A549 (cell line): ENCODE results near the gene THSD7A. TPM values are rescaled to one million over a fixed set of nuclear protein-coding genes. Genes with fewer than 3 reads are reported as not detected.

ENCODE experiments used
- ATAC-seq, 2 experiments: fragments of 200-7000 bp in 1 of 2; fragments of >200 bp in 1 of 2; cut with Nextera tagmentation in 1 of 2; cut with Tn5 transposase in 1 of 2; 3 replicates each; pipeline versions ENCODE4 v1.8.0 to v1.9.1; 2018 to 2020; ENCODE audit warnings: mild to moderate bottlenecking in 1 of 2, moderate library complexity in 1 of 2
- CTCF ChIA-PET: fragments of 300-600 bp; sonication (Branson Sonifier 250); formaldehyde crosslinking; extraction: SDS; loops from one replicate; lab custom pipeline; 2021; ENCODE audit warnings: antibody characterized with exemption, inconsistent platforms; lab: Yijun Ruan, JAX
- POLR2A ChIA-PET: fragments of 350-600 bp; formaldehyde crosslinking; extraction: SDS; loops from one replicate; lab custom pipeline; 2021; ENCODE audit warnings: antibody characterized with exemption, inconsistent platforms; lab: Yijun Ruan, JAX
- DNase-seq, 2 experiments: peaks; one replicate each; pipeline versions ENCODE4 v3.0.0 to v3.0.0-alpha.2; 2011 to 2016; ENCODE audit warnings: low read depth in 1 of 2, low spot score in 1 of 2
- FAIRE-seq: peaks from 2 replicates; lab custom pipeline; 2011; peaks lifted over from hg19 to GRCh38; lab: Jason Lieb, UNC
- H3K27ac ChIP-seq, 2 experiments: fragments of >200 bp; sonication (Bioruptor Twin); formaldehyde crosslinking; 3 replicates each; pipeline ENCODE4 v1.5.1; 2016 to 2017
- H3K4me1 ChIP-seq: fragments of >200 bp; sonication (Bioruptor Twin); formaldehyde crosslinking; 3 replicates; pipeline ENCODE4 v1.6.1; 2016
- H3K4me2 ChIP-seq: fragments of >200 bp; sonication (Bioruptor Twin); formaldehyde crosslinking; 3 replicates; pipeline ENCODE4 v1.6.1; 2016
- H3K4me3 ChIP-seq: fragments of >200 bp; sonication (Bioruptor Twin); formaldehyde crosslinking; 3 replicates; pipeline ENCODE4 v1.5.1; 2016
- H3K9me3 ChIP-seq: fragments of >200 bp; sonication (Bioruptor Twin); formaldehyde crosslinking; 3 replicates; pipeline ENCODE4 v1.6.1; 2016
- CEBPB ChIP-seq, 2 experiments: fragments of >200 bp in 1 of 2; sonication (Bioruptor Twin) in 1 of 2; formaldehyde crosslinking in 1 of 2; IDR thresholded peaks; 2 replicates each; pipeline ENCODE4 v1.6.1; 2012 to 2016
- CTCF ChIP-seq: fragments of >200 bp; sonication (Bioruptor Twin); formaldehyde crosslinking; IDR thresholded peaks from 3 replicates; pipeline ENCODE4 v1.5.1; 2016
- EHF ChIP-seq: fragments of 250-450 bp; sonication (Bioruptor Pico); IDR thresholded peaks from 2 replicates; pipeline ENCODE4 v1.5.0; 2020; ENCODE audit warnings: mild to moderate bottlenecking
- EHMT2 ChIP-seq: fragments of 200-600 bp; sonication (generic); IDR thresholded peaks from 2 replicates; pipeline ENCODE4 v1.6.1; 2016; ENCODE audit warnings: antibody characterized with exemption, low read depth, mild to moderate bottlenecking, moderate library complexity
- FOSB ChIP-seq: fragments of 250-450 bp; sonication (Bioruptor Pico); IDR thresholded peaks from 2 replicates; pipeline ENCODE4 v1.5.0; 2020; ENCODE audit warnings: mild to moderate bottlenecking, moderate library complexity
- FOSL2 ChIP-seq, 2 experiments: fragments of 450-650 bp in 1 of 2; fragments of >200 bp in 1 of 2; sonication (Bioruptor Twin) in 1 of 2; formaldehyde crosslinking; IDR thresholded peaks; 2 replicates each; pipeline versions ENCODE4 v1.5.0 to v1.6.1; 2016 to 2020; ENCODE audit warnings: mild to moderate bottlenecking in 1 of 2, moderate library complexity in 1 of 2
- GATA3 ChIP-seq: IDR thresholded peaks from 2 replicates; pipeline ENCODE4 v1.6.1; 2012; ENCODE audit warnings: borderline replicate concordance
- HDAC2 ChIP-seq: fragments of 200-600 bp; sonication (generic); IDR thresholded peaks from 2 replicates; pipeline ENCODE4 v1.6.1; 2016
- HMGXB4 ChIP-seq: fragments of 250-450 bp; sonication (Bioruptor Pico); IDR thresholded peaks from 2 replicates; pipeline ENCODE4 v1.5.0; 2021; ENCODE audit warnings: mild to moderate bottlenecking, moderate library complexity, borderline replicate concordance
- HOXB13 ChIP-seq: fragments of 250-450 bp; sonication (Bioruptor Pico); IDR thresholded peaks from 2 replicates; pipeline ENCODE4 v1.5.0; 2020; ENCODE audit warnings: low read depth, mild to moderate bottlenecking, moderate library complexity
- HOXB5 ChIP-seq: fragments of 250-450 bp; sonication (Bioruptor Pico); IDR thresholded peaks from 2 replicates; pipeline ENCODE4 v1.5.0; 2020; ENCODE audit warnings: mild to moderate bottlenecking, moderate library complexity
- JUN ChIP-seq, 2 experiments: fragments of >200 bp; sonication (Bioruptor Twin); formaldehyde crosslinking; IDR thresholded peaks; 2 replicates in 1 of 2; 3 replicates in 1 of 2; pipeline ENCODE4 v1.6.1; 2016 to 2017
- MAFK ChIP-seq: fragments of 450-650 bp; IDR thresholded peaks from 2 replicates; pipeline ENCODE4 v1.6.1; 2014; ENCODE audit not compliant: partially characterized antibody
- MYC ChIP-seq: IDR thresholded peaks from 2 replicates; pipeline ENCODE4 v1.6.1; 2012; ENCODE audit warnings: mild to moderate bottlenecking, inconsistent platforms, low read length, improper control_type of control experiment, borderline replicate concordance
- PHF8 ChIP-seq: fragments of 200-600 bp; sonication (generic); IDR thresholded peaks from 2 replicates; pipeline ENCODE4 v1.6.1; 2016; ENCODE audit warnings: low read depth, mild to moderate bottlenecking, antibody characterized with exemption, moderate library complexity, borderline replicate concordance
- POLR2A ChIP-seq: IDR thresholded peaks from 2 replicates; pipeline ENCODE4 v1.6.1; 2012; ENCODE audit warnings: mild to moderate bottlenecking, low read length
- RAD21 ChIP-seq, 2 experiments: fragments of >200 bp in 1 of 2; sonication (Bioruptor Twin) in 1 of 2; formaldehyde crosslinking in 1 of 2; IDR thresholded peaks in 1 of 2; conservative IDR thresholded peaks in 1 of 2; 2 replicates in 1 of 2; 3 replicates in 1 of 2; pipeline ENCODE4 v1.6.1; 2012 to 2018; ENCODE audit warnings: inconsistent platforms in 1 of 2
- RCOR1 ChIP-seq: fragments of 150-350 bp; IDR thresholded peaks from 2 replicates; pipeline ENCODE4 v1.6.1; 2014; ENCODE audit warnings: antibody characterized with exemption, low read length, low read depth
- REST ChIP-seq: fragments of 200-600 bp; sonication (generic); IDR thresholded peaks from 2 replicates; pipeline ENCODE4 v1.6.1; 2016; ENCODE audit warnings: antibody characterized with exemption, mild to moderate bottlenecking, moderate library complexity
- TP53 ChIP-seq: fragments of 250-450 bp; sonication (Bioruptor Pico); IDR thresholded peaks from 2 replicates; pipeline ENCODE4 v1.5.0; 2021; ENCODE audit warnings: mild to moderate bottlenecking, moderate library complexity
- ZFP36 ChIP-seq: fragments of 450-650 bp; IDR thresholded peaks from 2 replicates; pipeline ENCODE4 v1.6.1; 2014; ENCODE audit warnings: borderline replicate concordance; ENCODE audit not compliant: partially characterized antibody
- WGBS: methylation state at CpG from one replicate; pipeline ENCODE4 v1.1.6; 2017; ENCODE audit errors: missing lambda C conversion rate; 5-methylcytosine and 5-hydroxymethylcytosine counted together
- polyA plus RNA-seq, 4 experiments: library from polyadenylated mRNA; depleted of rRNA in 3 of 4; stranded (reverse); fragments of >200 nt; fragmentation: RNase III in 1 of 4; extraction: RNeasy Plus Mini Kit Qiagen cat#74134 plus additional on column Dnase treatment in 1 of 4; gene quantifications; 2 replicates in 3 of 4; 3 replicates in 1 of 4; pipeline ENCODE4 v1.2.3, GENCODE V29; 2011 to 2017

The THSD7A gene
- polyA plus RNA-seq, 2 of the 4 experiments (the other 2 are of a cell fraction), result 5.7 to 11.8 TPM

GRCh38 chr7:11469028-11469745, 362.8 kb downstream of the THSD7A start:
- TF ChIP-seq RAD21 (conservative IDR thresholded peaks at IDR 0.05 in 1 of 2, IDR thresholded peaks at IDR 0.05 in 1 of 2) (no peak), EHF (CRISPR knock-in tag) (no peak), CEBPB (IDR thresholded peaks at IDR 0.05) (0 out of 4 replicates have a peak, but pooled peaks of 1 of the 2 experiments have one; percentile 7), GATA3 (no peak)
- CTCF ChIA-PET, result no interaction called here
- peak overlapping the region; percentile 50 for H3K4me2 ChIP-seq

GRCh38 chr7:11466517-11467105, 365.4 kb downstream of the THSD7A start:
- CTCF ChIA-PET, result no interaction called here
- no peak for TF ChIP-seq FOSL2 (IDR thresholded peaks at IDR 0.05)
- TF ChIP-seq FOSL2 (CRISPR knock-in tag; IDR thresholded peaks at IDR 0.05), result no peak
- no peak for TF ChIP-seq HOXB5 (CRISPR knock-in tag)
- TF ChIP-seq CTCF, result no peak
- no peak for TF ChIP-seq POLR2A
- TF ChIP-seq EHMT2, result no peak
- TF ChIP-seq REST, result no peak
- no peak for TF ChIP-seq FOSB (CRISPR knock-in tag)
- TF ChIP-seq, all 56 proteins: peak for 0
- 68% methylated on average over 10 of the region's 10 CpGs for WGBS
- H3K4me3 ChIP-seq, result no peak overlapping the region
- ATAC-seq (peak in 1 of 2 experiments; percentile 64; a peak in 3 of 6 replicates), FAIRE-seq (no peak), DNase-seq (no peak)
- H3K9me3 ChIP-seq, result no peaks in the 10 kb centered on the region
- no peaks in the 10 kb centered on the region for H3K4me1 ChIP-seq
- 0 out of 6 replicates have a peak overlapping the region, but pooled peaks of 1 of the 2 experiments have one; percentile 28 for H3K27ac ChIP-seq
- POLR2A ChIA-PET, result no interaction called here
- H3K4me2 ChIP-seq, result peak overlapping the region; percentile 20; the same call in 1 of the 3 replicates

More at GRCh38 chr7:11469028-11469745, 362.8 kb downstream of the THSD7A start:
- FAIRE-seq, result no peak
- WGBS, result 56% methylated on average over 3 of the region's 3 CpGs
- Histone ChIP-seq H3K4me1 (no peaks in the 10 kb centered on the region), H3K9me3 (no peaks in the 10 kb centered on the region), H3K4me3 (no peak overlapping the region), H3K27ac (peak overlapping the region; percentile 19 to 39; a peak in 2 of 6 replicates)
- POLR2A ChIA-PET, result no interaction called here
- no peak for ATAC-seq
- no peak for DNase-seq

GRCh38 chr7:11464624-11465023, 367.4 kb downstream of the THSD7A start:
- WGBS, result 46% methylated on average over 3 of the region's 3 CpGs
- ChIA-PET CTCF (no interaction called here), POLR2A (no interaction called here)
- DNase-seq, result no peak
- no peak for FAIRE-seq
- H3K4me3 ChIP-seq, result no peak overlapping the region
- peaks cover under 1% of the 10 kb centered on the region; the same call in 2 of the 3 replicates for H3K4me1 ChIP-seq
- no peak for ATAC-seq
- H3K4me2 ChIP-seq, result no peak overlapping the region
- no peaks in the 10 kb centered on the region for H3K9me3 ChIP-seq
- H3K27ac ChIP-seq, result no peak overlapping the region
- TF ChIP-seq MYC (no peak), HMGXB4 (CRISPR knock-in tag) (no peak), ZFP36 (no peak), RCOR1 (no peak), GATA3 (no peak), HOXB13 (CRISPR knock-in tag) (no peak), RAD21 (conservative IDR thresholded peaks at IDR 0.05 in 1 of 2, IDR thresholded peaks at IDR 0.05 in 1 of 2) (no peak), MAFK (no peak), PHF8 (no peak), JUN (IDR thresholded peaks at IDR 0.05) (no peak), CTCF (no peak), TP53 (CRISPR knock-in tag) (no peak), EHF (CRISPR knock-in tag) (no peak), HDAC2 (no peak)
